Tongue (tissue), 2 donors: ENCODE data around the gene SEZ6L2. TPM values are rescaled to one million over a fixed set of nuclear protein-coding genes. Genes with fewer than 3 reads are reported as not detected.
"Not testable (repeated sequence)": the region's sequence is repeated elsewhere in the genome, so short reads cannot be mapped to it uniquely, and the experiment has no call there.

ENCODE experiments used
- DNase-seq: peaks from one replicate; pipeline ENCODE4 v3.0.0-alpha.2; 2015
- total RNA-seq: library from RNA; depleted of rRNA; stranded (reverse); fragments of >200 nt; gene quantifications from one replicate; pipeline ENCODE4 v1.2.3, GENCODE V29; 2014

Gene SEZ6L2
- total RNA-seq, 1 donor from 2014 or later, result 4.7 TPM

DNA sequence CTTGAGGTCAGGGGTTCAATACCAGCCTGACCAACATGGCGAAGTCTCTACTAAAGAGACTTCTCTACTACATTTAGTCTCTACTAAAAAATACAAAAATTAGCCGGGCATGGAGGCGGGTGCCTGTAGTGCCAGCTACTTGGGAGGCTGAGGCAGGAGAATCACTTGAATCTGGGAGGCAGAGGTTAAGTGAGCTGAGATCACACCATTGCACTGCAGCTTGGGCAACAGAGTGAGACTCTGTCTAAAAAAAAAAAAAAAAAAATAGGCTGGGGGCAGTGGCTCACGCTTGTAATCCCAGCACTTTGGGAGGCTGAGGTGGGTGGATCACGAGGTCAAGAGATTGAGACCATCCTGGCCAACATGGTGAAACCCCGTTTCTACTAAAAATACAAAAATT is 10.5 kb upstream of the SEZ6L2 start:
- not testable (repeated sequence) for DNase-seq

DNA sequence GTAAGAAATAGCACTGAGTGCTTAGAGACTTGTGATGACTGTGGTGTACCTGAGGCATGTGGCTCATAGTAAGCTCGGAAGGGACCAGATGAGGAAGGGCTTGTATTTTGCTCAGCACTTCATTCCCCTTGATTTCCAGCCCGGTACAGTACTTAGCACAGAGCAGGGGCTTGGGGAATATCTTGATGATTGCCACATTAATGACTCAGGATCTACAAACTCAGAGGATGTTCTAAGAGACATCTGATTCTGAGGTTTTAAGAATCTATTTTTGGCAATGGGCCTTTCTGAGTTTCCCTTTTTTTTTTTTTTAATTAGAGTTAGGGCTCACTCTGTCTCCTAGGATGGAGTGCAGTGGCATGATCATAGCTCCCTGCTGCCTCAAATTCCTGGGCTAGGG is 10.0 kb upstream of the SEZ6L2 start:
- DNase-seq, result no peak

DNA sequence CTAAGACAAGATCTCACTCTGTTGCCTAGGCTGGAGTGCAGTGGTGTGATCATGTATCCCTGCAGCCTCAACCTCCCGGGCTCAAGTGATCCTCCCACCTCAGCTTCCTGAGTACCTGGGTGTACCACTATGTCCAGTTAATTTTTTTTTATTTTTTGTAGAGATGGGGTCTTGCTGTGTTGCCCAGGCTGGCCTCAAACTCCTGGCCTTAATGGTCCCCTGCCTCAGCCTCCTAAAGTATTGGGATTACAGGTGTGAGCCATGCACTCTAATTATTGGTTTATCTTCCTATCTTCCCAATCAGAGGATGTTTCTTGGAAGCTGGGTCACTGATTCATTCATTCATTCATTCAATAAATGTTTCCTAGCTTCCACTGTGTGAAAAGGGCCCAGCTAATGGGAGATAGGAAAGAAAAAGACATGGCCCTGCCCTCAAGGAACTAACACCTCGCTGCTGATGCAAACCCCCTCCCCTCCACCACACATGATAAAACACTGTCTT is 9.4 kb upstream of the SEZ6L2 start:
- DNase-seq, result no peak

DNA sequence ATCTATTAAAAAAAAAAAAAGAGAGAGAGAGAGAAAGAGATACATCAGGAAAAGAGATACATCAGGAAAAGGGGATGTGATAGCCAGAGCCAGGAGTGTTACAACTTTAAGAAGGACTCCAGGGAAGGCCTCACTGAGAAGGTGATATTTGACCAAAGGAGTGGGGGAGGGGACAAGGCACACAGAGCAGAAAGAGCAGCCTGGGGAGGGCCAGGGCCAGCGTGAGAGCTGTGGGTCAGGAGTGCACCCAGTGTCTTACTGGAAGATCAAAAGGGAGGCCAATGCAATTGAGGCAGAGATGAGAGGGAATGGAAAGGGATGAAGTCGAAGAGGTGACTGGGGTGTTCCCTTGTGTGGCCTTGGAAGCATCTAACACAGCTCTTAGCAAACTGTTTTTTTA is 8.6 kb upstream of the SEZ6L2 start:
- no peak for DNase-seq

DNA sequence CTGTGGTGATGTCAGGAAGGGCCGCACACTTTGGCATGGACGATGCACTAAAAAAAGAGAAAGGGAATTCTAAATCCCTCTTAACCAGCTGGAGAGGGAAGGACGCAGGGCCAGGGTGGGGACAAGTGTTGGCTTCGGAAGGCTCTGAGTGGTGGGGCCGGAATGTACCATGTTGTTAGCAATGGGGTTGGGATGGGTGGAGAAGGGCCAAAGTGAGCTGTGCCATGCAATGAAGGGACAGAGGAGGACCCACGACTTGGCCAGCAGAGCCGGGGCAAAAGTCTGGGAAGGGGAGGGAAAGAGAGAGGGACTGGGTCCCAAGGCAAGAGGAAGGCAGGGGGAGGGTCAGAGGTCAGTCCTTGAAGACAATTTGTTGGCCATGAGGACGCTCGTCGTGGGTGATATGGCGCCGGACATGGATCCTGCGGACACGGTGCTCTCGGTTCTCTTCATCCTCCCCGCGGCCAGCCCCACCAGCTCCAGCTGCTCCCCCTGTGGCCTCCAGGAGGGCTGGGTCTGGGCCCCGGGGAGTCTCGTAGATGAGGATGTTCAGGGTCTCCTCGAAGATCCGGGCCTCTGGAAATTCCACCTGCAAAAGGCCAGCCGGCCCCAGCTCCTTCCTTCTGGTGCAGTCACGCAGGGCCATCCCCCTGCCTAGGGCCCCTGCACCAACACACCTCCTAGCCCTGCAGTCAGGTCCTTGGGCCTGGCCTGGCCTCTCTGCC is 7.3 kb upstream of the SEZ6L2 start:
- DNase-seq, result no peak

DNA sequence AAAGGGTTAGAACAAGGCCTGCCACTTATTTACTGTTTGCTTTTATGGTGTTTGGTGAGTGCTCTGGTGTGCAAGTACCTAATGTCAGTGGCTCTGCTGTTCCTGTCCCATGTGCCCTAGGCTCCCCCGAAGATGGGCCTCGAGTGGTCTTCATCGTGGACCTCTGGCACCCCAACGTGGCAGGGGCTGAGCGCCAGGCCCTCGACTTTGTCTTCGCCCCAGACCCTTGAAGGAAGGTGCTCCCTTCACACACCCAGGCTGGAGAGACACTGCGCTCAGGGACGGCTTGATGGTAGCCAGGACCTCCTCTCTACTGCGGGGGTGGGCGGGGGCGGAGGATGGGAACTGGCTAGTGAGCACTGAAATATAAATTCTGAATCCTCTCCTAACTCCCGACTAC is 6.3 kb upstream of the SEZ6L2 start:
- no peak for DNase-seq

DNA sequence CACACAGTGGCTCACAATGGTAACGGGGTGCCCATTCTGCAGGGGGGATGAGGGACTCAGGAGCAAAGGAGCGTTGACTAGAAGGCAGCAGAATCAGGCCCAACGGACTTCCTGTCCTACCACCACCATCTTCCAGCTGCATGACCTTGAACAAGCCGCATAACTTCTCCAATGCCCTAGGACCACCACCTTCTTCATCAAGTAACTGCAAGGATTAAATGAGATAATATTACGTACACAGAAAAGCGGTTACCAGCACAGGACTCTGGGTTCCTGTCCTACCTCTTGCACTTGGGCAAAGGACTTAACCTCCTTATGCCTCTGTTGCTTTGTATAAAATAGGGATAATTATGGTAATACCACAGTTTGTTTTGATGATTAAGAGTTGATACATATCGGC is 5.6 kb upstream of the SEZ6L2 start:
- DNase-seq, result no peak

DNA sequence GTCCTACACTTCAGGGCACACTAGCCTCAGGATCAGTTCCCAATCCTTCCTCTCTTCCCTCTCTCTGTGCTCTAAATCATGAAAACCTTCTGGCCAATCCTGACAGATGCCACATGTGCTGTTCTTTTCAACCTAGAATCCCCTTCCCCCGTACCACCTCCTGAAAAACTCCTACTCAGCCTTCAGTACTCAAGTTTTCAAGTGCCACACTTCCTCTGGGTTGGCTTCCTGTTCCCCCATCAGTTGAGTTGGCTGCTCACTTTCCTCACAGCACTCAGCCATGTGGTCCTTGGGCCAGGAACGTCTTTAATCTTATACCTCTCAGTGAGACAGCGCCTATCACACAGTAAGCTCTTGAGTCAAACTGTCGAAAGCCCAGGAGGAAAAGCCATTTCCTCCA is 4.2 kb upstream of the SEZ6L2 start:
- no peak for DNase-seq

DNA sequence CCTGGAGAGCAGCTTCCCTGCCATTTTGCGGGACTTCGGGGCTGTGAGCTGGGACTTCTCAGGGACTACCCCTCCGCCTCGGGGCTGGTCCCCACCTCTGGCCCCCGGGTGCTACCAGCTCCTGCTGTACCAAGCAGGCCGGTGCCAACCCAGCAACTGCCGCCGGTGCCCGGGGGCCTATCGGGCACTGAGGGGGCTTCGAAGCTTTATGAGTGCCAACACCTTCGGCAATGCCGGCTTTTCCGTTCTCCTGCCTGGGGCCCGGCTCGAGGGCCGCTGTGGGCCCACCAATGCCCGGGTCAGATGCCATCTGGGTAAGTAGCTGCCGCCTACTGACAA is 2.2 kb upstream of the SEZ6L2 start:
- no peak for DNase-seq

DNA sequence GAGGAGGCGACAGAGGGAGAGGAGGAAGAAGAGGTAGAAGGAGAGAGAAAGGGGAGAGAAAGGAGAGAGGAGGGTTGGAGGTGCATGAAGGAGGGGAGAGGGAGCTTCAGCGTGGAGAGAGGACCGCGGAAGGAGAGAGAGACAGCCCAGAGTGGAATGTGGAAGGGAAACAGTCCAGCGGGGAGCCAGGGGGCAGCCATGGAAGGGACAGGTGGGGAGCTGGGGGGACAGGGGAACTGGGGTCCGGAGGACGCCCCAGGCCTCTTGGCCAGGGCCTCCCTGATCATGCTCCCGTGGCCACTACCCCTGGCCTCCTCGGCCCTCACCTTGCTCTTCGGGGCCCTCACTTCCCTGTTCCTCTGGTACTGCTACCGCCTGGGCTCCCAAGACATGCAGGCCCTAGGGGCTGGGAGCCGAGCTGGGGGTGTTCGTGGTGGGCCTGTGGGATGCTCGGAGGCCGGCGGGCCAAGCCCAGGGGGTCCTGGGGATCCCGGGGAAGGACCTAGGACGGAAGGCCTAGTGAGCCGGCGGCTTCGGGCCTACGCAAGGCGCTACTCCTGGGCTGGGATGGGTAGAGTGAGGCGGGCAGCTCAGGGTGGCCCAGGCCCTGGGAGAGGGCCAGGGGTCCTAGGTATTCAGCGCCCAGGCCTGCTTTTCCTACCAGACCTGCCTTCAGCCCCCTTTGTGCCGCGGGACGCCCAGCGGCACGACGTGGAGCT is 1.7 kb upstream of the SEZ6L2 start:
- no peak for DNase-seq

DNA sequence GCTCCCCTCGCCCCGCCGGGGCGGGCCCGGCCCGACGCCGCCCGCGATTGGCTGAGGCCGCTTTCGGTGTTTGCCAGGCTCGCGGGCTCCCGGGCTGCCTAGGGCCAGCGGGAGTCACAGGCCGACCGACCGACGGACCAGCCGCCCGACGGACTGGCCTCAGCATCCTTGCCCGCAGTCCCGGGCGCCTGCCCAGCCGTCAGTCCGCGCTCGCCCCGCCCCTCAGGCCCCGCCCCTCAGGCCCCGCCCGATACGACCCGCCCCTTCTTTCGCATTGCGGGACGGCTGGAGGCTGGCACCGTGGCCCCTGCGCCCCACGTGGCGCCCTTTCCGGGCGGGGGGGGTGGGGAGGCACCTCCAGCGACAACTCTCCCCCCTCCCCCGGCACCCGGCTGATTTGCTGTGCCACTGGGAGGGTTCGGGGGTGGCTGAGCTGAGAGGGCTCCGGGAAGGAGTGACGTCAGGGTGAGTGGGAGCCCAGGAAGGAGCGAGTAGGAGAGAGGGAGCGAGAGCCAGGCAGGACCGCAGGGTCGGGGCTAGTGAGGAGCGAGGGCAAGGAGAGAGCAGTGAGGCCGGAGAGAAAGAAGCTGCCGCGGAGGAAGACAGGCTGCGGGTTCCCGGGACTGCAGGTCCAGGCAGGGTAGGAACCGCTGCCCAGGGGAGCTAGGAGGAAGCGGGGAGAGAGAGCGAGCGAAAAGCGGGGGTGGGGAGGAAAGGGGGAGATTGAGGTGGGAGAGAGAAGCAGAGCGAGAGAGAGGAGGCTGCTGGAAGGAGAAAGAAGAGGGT is 945 bp upstream of the SEZ6L2 start, which contains the start of gene ASPHD1:
Gene ASPHD1, plus strand, starts transcription at position 387 of the 786 bp plus-strand sequence. CDS start 484 bp downstream, outside the sequence.
- DNase-seq, result peak; percentile 55

DNA sequence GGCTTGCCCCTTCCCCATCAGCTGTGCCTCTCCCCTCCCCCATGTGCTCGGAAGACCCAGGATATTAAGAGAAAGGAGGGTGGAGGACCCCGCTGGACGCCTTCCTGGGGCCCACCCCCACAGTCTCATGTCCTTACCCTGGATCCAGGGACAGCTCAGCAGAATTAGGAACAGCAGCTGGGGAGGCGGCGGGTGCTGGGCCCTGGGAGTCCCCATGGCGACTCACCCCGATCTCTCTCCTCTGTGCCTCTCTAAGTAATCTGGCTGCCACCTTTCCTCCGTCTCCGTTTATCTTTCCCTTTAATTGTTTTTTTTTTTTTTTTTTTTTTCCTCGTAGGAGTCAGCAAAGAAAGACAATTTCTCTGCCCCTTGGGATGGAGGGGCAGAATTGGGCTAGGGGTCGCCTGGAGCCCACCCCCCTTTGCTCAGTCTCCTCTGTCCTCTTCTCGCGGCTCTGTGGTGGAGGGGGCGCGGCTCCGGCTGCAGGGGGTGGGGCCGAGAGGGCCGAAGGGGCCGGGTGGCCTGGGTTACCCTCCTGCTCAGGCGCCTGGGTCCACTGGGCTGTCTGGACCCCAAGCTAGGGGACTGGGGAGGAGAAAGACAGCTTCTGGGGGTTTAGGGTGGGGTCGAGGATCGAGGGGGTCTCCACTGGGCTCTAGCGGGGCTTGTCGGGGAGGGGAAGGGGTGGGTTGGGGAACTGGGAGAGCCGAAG is 390 bp downstream of the SEZ6L2 start:
- no peak for DNase-seq

DNA sequence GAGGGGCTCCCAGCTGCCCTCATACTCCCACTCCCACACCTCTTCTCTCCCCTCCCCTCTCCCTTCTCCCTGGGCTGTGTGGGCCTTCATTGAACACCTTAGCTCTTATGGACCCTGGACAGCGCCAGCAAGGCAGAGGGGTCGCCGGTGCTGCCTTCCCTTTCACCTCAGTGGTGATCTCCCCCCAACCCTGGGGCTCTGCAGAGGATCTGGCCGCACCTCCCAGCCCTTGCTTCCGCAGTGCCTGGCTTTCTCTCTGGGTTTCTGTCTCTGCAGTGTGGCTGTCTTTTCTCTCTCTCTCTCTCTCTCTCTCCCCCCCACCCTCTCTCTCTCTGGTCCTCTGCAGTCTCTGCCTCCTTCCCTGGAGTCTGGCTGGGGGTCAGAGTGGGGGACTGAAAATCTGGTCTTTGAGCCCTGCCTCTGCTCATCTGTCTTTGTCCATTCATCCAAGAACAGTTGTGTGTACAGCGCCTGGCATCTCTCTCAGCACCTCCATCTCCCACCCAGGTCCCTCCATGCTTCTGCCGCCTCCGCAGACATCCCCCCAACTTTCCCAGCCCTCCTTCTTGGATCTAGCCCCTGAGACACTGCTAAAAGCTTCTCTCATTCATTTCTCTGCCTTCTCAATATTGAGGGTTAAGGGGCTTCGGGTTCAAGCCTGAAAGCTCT is 1.1 kb downstream of the SEZ6L2 start:
- DNase-seq, result no peak

DNA sequence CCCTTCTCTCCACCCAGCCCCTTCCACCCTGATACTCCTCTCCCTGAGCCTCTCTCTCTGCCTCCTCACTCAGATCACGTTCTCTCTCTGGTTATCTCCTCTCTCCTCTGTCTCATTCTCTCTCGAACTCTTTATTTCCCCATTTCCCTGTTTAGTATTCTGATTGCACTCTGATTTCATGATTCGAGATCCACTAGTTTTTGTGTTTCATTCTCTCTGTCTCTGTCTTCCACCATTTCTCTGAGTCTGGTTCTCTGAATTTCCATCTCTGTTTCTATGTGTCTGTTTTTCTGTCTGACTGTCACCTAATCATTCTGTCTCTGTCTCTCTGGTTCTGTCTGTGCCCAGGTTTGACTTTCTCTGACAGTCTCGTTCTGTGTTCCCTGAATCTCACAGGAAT is 2.0 kb downstream of the SEZ6L2 start:
- no peak for DNase-seq

DNA sequence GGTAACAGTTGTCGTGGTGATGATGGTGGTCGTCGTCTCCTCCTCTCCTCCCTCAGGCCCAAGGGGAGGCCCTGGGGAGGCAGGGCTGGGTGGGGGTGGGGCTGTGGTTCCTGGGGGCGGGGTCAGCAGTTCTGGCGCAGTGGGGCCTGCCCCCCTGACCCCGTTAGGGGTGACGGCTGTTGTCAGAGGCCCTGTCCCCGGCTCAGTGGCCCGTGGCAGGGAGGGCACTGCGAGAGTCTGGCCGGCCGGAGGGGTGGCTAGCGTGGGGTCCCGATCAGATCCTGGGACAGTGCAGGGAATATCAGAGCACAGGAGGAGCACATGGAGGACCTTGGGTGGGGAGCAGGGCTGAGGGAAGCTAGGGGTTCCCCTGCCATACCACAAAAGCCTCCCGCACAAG is 2.5 kb downstream of the SEZ6L2 start:
- no peak for DNase-seq

DNA sequence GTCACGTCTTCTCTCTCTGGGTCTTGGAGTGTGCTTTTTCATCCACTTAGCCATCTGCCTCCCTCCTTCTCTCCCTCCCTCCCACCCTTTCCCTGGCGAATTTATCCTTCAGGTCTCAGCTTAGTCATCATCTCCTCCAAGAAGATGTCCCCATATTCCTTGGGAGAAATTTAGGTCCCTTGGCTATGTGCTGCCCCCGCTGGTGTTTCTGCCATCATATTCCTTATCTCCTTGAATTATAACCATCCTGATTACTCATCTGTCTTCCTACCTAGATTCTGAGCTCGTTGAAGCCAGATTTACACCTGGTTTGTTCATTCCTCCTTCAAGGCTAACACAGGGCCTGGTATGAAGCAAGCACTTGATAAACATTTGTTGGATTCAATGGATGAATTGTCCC is 5.0 kb downstream of the SEZ6L2 start:
- no peak for DNase-seq

DNA sequence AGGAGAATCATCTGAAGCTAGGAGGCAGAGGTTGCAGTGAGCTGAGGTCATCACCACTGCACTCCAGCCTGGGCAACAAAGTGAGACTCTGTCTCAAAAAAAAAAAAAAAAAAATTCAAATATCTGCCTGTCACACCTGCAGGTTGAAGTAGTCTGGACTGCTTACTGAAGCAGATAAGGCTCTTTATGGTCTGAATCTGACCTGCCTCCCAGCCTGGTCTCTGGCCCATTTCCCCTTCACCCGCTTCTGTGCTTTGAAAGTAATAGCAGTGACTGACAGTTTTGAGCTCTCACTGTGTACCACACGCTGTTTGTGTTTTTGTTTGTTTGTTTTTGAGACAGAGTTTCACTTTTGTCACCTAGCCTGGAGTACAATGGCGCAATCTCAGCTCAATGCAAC is 5.8 kb downstream of the SEZ6L2 start:
- DNase-seq, result no peak

DNA sequence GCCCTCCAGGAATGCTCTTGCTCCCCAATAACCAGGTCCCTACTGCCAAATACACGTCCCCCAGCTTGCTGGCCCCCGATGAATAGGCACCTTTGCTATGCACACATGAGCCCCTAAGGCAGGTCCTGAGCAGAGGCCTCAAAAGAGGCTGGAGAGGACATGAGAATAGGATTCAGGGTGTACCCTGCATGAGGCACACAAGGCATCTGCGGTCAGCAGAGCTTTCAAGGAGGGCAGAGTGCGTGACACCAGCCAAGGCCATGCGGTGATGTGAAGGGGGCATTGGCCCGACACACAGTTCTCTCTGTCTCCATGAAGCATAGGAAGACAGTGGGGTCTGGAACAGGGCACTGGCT is 6.9 kb downstream of the SEZ6L2 start:
- no peak for DNase-seq

DNA sequence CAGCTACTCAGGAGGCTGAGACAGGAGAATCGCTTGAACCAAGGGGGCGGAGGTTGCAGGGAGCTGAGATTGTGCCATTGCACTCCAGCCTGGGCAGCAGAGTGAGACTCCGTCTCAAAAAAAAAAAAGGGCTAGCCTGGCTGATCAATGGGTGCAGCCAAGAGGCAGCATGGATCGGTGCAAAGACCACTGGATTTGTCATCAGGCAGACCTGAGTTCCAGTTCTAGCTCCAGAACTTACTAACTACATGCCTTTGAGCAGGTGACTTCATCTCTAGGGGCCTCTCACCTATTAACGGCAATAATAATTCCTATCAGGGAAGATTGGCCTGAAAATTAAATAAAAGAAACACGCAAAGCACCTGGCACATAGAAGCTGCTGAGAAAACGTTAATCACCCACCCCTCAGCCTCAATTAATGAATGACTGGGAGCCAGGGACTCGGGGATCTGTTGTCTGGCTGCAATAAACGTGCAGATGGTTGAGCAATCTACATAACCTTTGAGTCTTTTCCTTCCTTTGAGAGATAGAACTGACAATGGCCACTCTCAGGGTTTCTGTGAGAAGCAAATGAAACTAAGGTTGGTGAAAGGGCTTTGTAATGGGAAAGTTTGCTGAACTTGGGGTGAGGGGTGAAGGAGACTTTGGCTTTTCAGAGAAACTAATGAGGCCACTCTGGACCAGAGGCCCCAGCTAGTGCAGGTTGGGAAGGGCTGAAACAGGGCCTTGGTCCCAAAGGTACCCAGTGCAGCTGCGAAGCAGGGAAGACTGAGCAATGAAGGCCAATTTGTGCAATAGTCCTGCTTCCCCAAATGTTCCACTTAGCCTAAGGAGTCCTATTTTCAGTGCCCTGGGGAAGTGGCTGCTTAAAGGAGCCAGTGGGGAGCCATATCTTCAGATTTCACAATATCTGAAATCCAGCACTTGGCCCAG is 7.6 kb downstream of the SEZ6L2 start:
- DNase-seq, result no peak

DNA sequence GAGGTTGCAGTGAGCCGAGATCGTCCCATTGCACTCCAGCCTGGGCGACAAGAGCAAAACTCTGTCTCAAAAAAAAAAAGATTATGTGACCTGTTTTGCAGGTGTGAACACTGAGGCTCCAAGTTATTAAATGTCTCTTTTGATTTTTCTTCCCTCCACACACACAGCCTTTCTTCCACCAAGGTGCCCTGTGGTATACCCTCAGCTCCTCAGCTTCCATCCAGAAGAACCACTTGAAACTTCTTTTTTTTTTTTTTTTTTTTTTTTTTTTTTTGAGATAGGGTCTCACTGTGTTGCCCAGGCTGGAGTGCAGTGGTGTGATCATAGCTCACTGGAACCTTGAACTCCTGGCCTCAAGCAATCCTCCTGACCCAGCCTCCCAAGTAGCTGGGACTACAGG is 10.0 kb downstream of the SEZ6L2 start:
- not testable (repeated sequence) for DNase-seq

DNA sequence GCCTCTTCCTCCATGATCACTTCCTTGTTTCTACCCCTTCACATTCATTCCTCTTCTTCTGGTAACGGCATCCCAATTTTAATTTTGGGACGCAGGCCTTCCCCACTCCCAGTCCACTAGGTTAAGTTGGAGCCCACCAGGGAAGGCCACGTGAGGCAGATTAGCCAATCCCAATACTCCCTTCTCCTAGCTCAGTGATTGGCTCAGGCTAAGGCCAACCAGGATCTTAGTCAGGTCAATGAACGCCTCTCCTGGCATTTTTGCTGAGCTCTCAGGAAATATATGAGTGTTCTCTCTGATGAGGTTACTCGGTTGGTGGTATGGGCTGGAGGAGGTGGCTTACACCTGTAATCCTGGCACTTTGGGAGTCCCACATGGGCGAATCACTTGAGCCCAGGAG is 15.4 kb downstream of the SEZ6L2 start:
- DNase-seq, result no peak
